Tongue (tissue), 2 donors: Measurements from ENCODE around the gene LTBP2. TPM values are rescaled to one million over a fixed set of nuclear protein-coding genes. Genes with fewer than 3 reads are reported as not detected.
A peak's percentile ranks its signal among the peaks of the same experiment; 100 is the strongest.

Source experiments
- DNase-seq: peaks from one replicate; pipeline ENCODE4 v3.0.0-alpha.2; 2015
- total RNA-seq: library from RNA; depleted of rRNA; stranded (reverse); fragments of >200 nt; gene quantifications from one replicate; pipeline ENCODE4 v1.2.3, GENCODE V29; 2014

LTBP2 gene
- total RNA-seq, 1 donor from 2014 or later: 29.1 TPM

DNA sequence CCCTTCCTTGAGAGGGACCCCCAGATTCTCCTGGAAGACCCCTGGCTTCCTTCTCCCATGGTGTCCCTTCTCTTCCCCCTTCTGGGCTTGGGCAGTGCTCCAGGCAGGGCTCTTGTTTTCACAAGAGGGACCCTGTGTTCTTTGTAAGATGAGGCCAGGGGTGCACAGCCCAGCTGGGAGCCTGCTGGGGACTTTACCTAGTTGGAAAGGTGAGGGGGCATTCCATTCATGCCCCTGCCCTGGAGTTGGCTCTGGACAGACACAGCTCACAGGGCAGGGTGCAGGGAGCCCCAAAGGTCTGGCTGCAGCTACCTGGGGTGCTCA lies 87.3 kb downstream of the LTBP2 start:
- no peak for DNase-seq

DNA sequence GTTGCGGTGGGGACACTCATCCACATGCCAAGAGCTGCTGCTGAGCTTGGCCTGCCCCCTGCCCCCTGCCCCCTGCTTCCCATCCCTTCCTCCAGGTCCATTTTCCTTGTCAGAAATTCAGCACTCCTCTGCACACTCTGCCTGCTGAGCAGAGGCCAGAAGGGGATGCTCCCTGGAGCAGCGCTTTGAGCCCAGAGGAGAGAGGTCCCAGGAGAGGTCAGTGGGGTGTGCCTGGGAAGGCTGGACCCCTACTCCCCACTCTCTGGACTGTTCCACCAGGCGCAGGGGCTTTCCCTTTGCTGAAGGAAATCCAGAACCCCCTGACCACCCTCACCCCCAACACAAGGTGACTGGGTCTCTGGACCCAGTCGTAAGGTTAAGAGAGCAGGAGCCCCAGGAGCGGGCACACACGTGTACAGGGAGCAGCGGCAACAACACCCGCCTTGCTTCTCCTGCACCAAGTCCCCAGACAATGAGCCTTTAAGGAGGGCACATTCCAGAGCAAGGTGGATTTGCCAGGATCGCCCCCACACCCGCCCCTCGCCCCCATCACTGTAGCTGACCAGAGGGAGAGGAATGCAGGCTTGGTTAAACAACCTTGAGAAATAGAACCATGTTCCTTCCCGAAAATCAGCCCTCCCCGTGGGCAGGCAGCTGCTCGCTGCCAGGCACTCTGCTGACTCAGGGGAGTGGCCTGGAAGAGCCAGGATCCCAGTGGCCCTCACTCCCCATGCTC lies 87.8 kb downstream of the LTBP2 start:
- DNase-seq: no peak

DNA sequence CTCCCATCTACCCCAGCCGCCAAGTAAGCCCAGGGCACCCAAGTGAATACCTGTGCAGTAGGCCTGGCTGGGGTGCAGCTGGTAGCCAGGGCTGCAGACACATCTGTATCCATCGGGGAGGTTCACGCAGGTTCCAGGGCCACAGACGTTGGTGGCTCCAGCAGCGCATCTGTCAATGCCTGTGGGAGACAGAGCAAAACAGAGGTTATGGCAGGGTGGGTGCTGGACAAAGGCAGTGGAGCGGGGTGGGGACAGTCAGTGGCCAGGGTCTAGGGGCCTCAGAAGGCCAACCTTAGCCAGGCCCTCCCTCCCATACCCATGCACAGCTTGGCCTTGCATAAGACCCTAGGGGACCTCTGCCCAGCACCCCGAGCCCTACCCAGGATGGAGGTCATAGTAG lies 89.3 kb downstream of the LTBP2 start:
- DNase-seq: no peak

DNA sequence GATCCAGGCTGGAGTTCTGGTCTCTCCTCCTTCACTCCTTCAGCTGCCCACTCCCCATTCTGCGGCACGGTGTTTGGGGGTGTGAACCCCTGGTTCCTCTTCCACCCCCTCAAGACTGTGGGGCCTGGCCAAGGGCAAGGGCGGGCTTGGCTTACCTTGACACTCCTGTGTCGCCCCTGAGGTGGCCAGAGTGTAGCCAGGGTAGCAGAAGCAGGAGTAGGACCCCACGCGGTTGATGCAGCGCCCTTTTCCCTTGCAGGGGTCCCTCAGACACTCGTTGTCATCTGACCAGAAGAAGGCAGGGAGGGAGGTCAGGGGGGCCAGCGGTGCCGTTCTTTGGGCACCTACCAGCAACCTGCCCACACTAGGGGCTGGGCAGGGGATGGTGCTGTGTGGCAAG lies 90.3 kb downstream of the LTBP2 start:
- no peak for DNase-seq

DNA sequence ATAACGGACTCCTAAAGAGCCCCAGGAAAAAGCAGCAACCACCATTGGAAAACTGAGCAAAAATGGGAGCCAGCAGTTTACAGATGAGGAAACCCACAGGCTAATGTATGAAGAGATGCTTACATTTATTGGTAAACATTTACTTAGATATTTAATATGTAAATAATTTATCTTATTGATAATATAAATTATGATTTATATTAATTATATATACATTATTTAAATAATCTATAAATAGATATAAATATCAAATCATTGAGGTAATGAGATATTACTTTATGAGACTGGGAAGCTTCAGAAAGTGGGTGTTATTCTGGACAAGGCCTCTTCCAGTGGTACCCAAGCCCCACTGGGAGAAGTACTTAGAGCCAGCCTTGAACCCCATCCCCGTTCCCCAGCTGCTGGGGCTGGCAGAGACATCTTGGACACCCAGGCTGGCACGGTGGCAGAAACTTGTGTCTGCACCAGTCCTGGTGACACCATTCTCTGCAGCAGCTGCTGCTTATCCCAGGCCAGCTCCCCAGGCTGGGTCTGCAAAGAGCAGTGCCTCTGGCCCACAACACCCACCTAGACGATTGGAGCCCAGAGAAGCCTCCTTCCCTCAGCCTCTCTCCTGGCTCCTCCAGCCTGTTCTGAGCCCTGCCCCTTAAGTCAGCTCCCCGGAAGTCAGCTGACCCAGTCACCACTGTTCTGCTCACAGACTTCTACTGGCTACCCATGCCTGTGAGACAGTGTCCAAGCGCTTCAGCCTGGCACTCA lies 92.5 kb downstream of the LTBP2 start:
- DNase-seq: peak; percentile 70

DNA sequence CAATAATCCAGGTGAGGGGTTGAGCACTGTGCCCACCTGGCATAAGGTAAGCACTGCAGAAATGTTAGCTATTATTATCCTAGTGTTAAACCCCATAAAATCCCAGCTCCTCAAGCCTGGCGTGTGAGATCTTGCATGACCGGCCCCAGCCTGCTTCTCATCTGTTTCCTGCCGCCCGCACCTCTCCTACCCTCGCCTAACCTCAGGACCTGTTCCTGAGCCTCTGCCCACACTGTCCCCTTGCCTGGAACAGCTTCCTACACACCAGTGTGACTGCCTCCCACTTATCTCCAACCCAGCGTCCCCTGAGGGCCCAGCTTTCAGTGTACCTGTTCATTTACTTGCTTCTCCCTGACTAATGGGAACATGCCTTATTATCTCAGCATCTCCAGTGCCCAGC lies 93.8 kb downstream of the LTBP2 start:
- no peak for DNase-seq

DNA sequence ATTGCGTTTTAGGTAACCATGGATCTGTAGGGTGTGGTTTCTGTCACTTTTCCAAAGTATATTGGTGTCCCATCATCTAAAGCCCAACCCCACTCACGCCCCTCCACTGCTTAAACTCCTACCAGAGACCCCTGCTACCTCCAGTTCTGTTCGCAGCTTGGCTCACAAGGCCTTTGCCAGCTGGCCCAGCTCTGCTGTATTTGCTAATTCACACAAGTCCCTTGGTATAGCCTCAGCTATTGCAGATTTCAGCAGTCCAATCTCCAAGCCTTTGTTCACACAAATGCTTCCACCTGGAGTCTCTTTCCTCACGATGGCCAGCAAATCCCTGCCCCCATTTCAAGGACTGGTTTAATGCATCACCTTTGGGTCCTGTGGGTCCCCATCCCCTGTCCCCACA lies 94.3 kb downstream of the LTBP2 start:
- DNase-seq: no peak

DNA sequence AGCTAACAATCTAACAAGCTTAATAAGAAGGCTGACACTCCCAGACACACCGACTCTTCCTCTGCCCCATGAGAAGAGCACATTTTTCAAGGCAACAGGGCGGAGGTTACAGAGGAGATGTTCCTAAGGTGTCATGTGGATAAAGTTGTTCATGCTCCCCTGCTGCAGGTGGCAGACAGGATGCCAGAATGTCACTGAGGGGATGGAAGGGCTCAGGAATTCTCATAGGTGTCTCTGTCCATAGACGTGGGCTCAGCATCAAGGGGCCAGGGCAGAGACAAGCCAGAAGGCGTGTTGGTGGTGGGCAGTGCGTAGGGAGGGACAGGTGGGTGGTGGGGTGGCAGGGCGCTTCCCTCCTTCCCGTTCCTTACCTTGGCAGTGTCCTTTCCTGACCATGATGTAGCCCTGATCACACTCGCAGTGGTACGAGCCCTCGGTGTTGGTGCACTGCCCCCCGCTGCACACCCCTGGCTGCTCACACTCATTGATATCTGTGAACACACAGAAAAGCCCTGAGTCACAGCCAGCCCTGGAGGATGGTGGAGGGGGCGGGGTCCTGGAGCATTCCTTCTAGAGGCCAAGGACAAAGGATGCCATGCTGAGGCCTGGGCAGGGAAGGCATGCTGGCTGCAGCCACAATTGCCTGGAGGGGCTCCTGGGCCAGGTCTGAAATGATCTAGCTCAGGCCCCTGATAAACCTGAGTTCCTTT lies 95.4 kb downstream of the LTBP2 start:
- DNase-seq: no peak

DNA sequence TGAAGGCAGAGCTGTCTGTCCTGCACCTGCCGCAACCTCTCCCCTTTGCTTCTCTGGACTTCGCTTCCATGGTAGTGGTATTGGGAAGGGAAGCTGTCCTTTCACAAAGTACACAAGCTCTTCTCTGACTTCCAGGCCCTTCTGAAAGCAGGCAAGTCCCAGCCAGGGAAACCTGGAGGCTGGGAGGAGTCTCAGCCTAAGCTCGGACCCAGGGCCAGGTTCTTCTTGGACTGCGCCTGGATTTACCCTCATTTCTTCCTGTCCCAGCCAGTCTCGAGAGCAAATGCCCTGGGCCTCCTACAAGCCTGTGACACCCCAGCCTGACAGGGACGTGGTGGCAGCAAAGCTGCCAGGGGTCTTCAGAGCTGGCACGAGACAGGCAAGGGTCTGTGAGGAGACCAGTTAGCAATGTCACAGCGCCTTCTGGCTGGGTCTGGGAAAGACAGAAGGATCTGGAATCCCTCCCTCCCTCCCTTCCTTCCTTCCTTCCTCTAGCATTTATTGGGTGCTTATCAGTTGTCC lies 96.1 kb downstream of the LTBP2 start:
- DNase-seq: no peak

DNA sequence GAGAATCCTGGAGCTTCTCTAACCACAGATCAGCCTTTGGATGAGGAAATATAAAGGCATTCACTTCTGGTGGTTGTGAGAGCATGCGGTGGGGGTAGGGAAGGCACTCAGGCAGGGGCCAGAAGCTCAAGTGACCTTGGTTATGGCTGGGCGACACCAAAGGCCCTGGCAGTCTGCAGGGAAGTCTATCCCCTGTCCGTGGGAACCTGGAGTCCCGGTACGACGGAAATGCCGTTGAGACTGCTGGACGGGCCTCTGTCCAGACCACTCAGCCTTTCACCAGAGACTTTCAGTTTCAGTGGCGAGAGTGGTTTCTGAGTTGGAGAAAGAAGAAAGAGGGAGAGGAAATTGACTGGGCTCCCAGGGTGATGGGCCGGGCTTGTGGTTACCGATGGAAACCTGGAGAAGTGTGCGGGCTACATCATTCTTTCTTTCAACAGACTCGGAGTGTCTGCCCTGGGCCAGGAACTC lies 97.5 kb downstream of the LTBP2 start:
- DNase-seq: peak; percentile 37

DNA sequence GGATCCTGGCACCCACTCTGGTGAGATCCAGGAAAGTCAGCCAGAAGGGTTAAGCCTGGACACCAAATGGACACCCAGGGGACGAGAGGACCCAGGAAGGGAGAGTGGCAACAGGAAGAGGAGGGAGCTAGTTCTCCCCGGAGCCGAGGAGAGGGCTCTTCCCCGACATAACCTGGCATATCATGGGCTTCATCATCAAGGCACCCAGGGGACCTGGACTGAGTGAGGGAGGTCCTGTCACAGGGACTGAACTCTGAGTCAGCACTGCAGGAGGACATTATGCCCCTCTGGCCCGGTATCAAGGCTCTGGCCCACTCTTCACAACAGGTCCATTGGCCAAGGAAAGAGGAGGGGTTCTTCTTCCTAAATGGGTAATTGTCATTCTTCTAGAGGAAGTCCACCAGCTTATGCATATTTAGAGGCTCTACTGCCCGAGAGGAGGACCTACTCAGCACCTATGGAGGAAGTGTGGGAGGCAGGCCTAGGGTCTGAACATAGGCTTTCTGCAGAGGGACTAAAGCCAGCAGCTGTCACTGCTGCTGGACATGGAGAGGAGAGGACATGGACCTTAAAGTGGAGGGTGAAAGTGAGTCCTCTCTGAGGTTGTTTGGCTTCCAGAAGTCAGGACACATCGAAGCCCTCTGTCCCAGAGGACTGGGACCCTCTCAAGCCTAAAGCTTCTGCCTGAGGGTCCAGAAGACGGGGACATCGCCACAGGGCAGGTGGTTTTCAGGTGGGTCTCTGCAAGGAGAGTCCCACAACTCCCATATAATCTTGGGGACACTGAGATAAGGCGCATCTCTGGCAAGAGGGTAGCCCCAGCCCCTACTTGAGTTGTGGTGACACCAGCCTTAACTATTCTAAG lies 99.8 kb downstream of the LTBP2 start:
- DNase-seq: no peak

DNA sequence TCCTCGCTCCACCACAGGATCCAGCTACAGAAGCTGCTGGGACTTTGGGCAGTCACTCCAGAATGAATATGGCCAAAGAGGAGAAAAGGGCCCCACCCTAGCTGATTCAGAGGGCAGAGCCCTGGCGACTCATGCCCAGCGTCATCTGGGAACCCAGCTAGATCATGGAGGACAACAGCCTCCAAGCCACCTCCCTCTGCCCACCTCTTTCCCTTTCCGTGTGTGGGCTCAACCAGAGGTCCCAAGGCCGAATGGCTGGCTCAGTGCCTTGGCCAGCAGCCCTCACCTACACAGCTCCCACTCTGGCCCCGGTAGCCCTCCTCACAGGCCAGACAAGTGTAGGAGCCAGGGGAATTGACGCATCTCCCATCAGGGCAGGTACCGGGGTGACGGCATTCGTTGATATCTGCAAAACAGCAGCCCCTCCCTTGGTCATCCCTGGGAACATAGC lies 101.1 kb downstream of the LTBP2 start:
- no peak for DNase-seq

DNA sequence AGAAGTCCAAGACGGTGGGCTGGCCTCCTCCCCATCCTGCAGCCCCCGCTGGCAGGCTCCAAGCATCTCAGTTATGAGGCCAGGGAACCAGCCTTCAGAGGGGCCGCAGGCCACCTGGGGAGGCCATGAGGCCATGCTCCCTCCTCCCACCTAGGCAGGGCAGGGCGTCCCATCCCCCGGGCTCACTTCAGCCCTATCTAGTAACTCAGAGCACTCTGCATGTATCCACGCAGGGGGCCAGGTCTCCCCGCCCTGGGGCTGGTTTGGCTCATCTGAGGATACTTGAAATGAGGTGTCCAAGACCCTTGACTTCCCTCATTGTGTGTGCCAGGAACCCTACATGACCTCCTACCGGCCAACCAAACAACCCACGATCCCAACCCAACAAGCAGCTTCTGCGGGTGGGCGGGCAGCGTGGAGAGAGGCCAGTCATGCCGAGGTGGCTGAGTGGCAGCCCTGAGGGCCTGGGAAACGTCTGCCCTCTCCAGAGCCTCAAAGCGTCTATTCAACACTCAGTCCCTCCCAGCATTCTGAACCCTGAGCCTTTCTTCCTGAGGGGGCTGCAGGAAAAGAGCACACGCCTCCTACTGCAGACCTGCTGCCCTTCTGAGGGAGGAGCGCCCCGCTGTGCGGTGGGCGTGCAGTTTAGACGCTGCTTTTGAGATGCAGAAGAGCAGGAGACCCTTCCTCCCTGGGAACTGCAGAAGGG lies 101.7 kb downstream of the LTBP2 start:
- DNase-seq: no peak

DNA sequence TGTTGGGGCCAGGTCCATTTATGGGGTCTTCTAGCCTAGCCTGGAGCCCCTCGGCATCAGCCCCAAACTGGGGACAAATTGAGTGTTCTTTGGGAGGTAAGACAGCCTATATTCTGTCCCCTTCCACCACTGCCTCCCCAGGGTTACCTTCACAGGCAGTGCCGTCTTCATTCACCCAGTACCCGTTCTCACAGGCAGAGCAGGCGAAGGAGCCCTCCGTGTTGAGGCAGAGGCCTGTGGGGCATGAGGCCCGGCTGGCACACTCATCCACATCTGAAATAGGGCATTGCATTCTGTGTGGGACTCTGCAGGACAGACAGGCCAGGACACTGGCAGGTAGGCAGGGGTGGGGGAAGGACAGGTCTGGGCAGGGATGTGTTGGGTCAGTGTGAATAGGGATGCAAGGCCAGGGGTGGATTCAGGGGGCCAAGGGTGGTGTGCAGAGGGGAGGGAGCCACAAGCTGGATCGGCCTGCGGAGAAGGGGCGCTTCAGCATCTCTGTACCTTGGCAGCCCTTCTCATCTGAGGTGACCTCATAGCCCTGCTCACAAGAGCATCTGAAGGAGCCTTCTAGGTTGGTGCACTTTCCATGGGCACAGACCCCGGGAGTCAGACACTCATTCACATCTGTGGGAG lies 102.3 kb downstream of the LTBP2 start:
- no peak for DNase-seq

DNA sequence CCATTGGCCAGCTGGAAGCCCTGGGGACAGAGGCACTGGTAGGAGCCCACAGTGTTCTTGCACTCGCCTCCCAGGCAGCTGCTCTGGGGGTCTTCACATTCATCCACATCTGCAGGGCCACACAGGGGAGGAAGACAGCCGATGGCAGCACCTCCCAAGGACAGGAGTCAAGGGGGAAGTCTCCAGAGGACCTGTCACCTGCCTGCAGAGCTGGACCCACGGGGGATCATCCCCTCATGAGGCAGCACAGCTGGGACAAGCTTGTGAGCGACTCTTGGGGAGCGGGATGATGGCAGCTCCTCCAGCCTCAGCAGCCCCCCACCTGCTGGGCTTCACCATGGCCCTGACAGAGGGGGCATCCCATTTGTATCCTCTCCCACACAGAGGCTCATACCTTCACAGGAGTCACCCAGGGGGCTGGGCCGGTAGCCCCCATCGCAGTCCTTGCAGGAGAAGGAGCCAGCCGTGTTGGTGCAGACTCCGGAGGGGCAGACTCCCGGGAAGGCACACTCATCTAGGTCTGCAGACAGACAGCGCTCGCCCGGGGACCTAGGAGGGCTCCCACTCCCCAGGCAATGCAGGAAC lies 103.1 kb downstream of the LTBP2 start:
- DNase-seq: no peak

DNA sequence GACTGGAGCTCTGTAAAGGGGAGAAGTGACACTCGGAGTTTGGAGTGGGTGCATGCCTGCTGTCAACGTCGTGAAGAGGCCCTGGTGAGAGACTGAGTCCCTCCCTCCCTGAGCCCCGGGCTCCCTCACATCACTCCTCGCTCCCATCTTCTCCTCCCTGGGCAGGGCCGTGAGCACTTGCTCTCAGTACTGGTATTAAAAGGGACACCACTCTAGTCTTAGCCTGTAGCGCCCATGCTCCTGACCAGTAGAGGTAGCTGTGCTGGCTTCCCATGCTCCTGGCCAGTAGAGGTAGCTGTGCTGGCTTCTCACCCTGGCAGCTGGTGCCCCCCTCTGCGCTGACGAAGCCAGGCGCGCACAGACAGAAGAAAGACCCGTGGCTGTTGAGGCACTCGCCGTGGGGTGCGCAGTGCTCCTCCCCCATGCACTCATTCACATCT lies 103.7 kb downstream of the LTBP2 start:
- DNase-seq: no peak

DNA sequence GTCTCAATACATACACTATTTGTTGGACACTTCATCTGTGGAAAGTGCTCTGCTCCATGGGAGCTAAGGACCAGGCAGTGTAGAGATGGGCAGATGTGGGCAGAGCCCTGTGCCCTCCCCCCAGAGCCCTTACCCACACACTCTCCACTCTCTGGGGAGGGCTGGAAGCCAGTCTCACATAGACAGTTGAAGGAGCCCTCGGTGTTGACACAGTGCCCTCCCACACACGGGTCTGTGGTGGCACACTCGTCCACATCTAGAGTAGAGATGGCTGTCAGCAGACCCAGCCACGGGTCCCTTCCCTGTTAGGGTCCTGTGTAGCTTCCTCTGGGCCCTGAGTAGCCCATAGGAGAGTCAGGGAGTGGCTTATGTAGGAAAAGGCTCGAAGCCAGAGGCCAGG lies 104.2 kb downstream of the LTBP2 start:
- DNase-seq: no peak

DNA sequence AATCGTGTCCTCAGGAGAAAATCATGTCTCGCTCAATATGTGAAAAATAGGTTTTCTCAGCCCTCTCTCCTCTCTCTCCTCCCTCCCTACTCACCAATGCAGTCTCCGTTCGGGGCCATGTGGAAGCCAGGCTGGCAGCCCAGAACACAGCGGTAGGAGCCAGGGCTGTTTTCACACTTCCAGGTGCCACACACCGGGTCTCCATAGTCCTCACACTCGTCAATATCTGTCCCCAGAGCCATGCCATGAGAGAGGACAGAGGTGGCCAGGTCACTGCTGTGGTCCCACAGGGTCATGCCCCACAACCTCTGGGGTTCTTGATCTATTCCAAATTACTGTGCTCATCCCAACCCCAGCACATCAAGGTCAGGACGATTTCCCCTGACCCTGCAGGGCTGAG lies 105.0 kb downstream of the LTBP2 start:
- DNase-seq: no peak

DNA sequence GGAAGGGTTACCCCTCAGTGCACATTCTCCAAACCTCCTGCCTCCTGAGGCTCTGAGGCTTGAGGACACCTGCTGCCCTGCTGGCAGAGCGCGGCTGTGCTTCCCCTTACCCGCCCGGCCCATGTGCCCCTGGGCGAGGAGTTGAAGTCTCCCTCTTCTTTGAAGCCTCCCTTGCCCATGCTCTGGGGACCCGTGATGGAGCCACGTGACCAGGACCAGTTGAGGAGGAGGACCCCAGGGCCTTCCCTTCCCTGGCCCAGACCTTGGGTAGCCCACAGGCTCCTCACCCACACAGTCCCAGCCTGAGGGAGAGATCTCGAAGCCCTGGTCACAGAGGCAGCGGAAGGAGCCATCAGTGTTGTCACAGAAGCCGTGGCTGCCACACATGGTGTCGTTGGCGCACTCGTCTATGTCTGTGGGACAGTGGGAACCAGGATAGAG lies 105.6 kb downstream of the LTBP2 start:
- DNase-seq: no peak

DNA sequence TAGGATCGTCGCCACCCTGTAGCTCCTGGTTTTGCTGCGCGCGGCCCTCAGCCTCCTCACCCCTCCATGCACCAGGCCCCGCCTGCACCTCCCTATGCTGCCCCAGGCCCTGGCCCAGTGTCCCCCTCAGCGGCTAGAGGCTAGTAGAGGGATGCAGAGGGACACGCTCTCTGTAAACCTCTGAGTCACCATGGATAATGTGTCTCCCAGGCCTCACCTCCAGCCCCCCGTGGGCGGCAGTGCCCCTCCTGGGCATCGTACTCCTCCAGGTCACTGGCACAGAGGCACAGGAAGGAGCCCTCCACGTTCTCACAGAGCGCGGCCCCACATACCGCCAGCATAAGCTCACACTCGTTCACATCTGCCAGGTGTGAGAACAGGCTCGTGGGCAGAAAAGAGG lies 106.2 kb downstream of the LTBP2 start:
- DNase-seq: no peak
